BJ (cell line): ENCODE results near the gene SOCS3. TPM values are rescaled to one million over a fixed set of nuclear protein-coding genes. Genes with fewer than 3 reads are reported as not detected.

Experiments used
- CTCF ChIA-PET: fragments of 350-600 bp; formaldehyde crosslinking; extraction: SDS; loops from one replicate; lab custom pipeline; 2021; ENCODE audit warnings: antibody characterized with exemption, inconsistent platforms; lab: Yijun Ruan, JAX
- POLR2A ChIA-PET: fragments of 300-600 bp; sonication (Branson Sonifier 250); formaldehyde crosslinking; extraction: SDS; loops from one replicate; lab custom pipeline; 2021; ENCODE audit warnings: antibody characterized with exemption; lab: Charles Lee
- DNase-seq: peaks from one replicate; pipeline ENCODE4 v3.0.0-alpha.2; 2011; ENCODE audit warnings: low read depth
- H3K27me3 ChIP-seq: 2 replicates; pipeline ENCODE4 v1.6.0; 2011; ENCODE audit warnings: low read length; ENCODE audit not compliant: control insufficient read depth, insufficient read depth
- H3K36me3 ChIP-seq: 2 replicates; pipeline ENCODE4 v1.5.1; 2011; ENCODE audit warnings: low read length; ENCODE audit not compliant: control insufficient read depth, insufficient read depth
- H3K4me3 ChIP-seq: 2 replicates; pipeline ENCODE4 v1.5.1; 2011; ENCODE audit warnings: low read depth, mild to moderate bottlenecking, control low read depth, low read length
- CTCF ChIP-seq: IDR thresholded peaks from 2 replicates; pipeline ENCODE4 v1.5.1; 2011; ENCODE audit warnings: low read depth, mild to moderate bottlenecking, control low read depth, inconsistent platforms, low read length, moderate library complexity; ENCODE audit not compliant: insufficient read depth
- polyA plus RNA-seq: library from polyadenylated mRNA; depleted of rRNA; stranded (reverse); fragments of >200 nt; gene quantifications from 2 replicates; pipeline ENCODE4 v1.2.3, GENCODE V29; 2011

Gene SOCS3
- polyA plus RNA-seq, 1 experiment: 26.4 TPM

DNA sequence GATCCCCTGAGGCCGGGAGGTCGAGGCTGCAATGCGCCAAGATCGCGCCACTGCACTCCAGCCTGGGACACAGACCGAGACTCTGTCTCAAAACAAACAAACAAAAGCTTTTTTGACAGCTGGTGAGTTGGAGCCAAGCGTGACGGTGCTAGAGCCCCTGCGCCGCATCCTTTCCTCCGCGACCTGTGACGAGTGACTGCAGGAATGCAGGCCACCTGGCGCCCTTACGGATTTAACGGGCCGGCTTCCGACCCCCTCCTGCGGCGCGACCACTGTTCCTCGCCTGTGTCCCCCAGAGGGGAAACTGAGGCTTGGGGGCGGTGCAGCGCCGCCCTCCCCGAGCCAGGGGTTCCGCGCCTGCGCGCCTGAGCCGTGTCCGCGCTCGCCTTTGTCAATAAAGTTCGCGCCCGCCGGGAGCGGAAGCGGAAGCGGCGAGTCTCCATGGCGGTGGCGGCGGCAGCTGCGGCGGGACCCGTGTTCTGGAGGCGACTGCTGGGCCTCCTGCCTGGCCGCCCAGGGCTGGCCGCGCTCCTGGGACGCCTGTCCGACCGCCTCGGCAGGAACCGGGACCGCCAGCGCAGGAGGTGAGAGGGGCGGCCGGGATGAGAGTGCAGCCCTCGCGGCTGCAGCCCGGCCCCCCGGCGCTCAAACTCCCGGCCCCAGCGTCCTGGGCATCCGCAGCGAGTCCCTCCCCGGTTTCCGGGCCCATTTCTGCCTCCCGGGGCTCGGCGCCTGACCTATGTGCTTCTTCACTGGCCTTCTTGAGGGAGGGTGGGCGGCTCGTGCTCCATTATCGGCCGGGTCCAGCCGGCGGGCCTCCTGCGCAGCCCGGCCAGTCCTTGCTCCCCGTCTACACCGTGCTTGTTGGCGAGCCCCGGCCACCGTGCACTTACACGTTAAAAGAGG is 18.6 kb upstream of the SOCS3 start, which contains the start of gene PGS1:
Gene PGS1 (plus strand): TSS at position 425 of the 906 bp plus-strand sequence. CDS start 17 bp downstream, at position 442.
- no peaks in the 10 kb centered on the region for H3K36me3 ChIP-seq
- peak within 1 kb of the TSS; percentile 92 for H3K4me3 ChIP-seq
- ChIA-PET POLR2A (interaction anchor here (0.6 kb wide), 1 partner anchor 1661 kb away, joined by 3 read pairs; no protein-coding TSS in a partner anchor), CTCF (interaction anchor here (1.4 to 8.3 kb wide), 2 partner anchors 17 to 43 kb away, joined by 5 to 57 read pairs; partner anchors contain the start of gene SOCS3)
- no peak for TF ChIP-seq CTCF
- DNase-seq: no peak
- H3K27me3 ChIP-seq: no peaks in the 10 kb centered on the region

DNA sequence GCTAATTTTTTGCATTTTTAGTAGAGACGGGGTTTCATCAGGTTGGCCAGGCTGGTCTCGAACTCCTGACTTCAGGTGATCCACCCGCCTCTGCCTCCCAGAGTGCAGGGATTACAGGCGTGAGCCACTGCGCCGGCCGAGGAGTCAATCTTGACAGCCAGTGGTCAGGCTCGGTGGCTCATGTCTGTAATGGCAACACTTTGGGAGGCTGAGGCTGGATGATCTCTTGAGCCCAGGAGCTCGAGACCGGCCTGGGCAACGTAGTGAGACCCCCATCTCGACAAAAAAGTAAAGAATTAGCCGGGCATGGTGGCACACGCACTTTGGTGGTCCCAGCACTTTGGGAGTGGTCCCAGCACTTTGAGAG is 18.0 kb upstream of the SOCS3 start:
- H3K4me3 ChIP-seq: peak overlapping the region; percentile 92
- DNase-seq: no peak
- ChIA-PET POLR2A (no interaction called here), CTCF (interaction anchor here (1.1 to 8.3 kb wide), 3 partner anchors 14 to 44 kb away, joined by 4 to 57 read pairs (median 5); partner anchors contain the start of gene SOCS3)
- no peaks in the 10 kb centered on the region for H3K36me3 ChIP-seq
- no peak for TF ChIP-seq CTCF
- H3K27me3 ChIP-seq: no peaks in the 10 kb centered on the region

- H3K36me3 ChIP-seq: no peaks in the 10 kb centered on the region
- no peak overlapping the region for H3K4me3 ChIP-seq
- ChIA-PET POLR2A (no interaction called here), CTCF (interaction anchor here (0.9 to 8.3 kb wide), 4 partner anchors 10 to 46 kb away, joined by 3 to 57 read pairs (median 5); partner anchors contain the start of gene SOCS3)
- no peak for TF ChIP-seq CTCF
- H3K27me3 ChIP-seq: no peaks in the 10 kb centered on the region
- DNase-seq: no peak
Observed at GRCh38 chr17:78376161-78376560, 16.3 kb upstream of the SOCS3 start.

GRCh38 chr17:78375401-78376151 is 15.7 kb upstream of the SOCS3 start:
- no peak for DNase-seq
- TF ChIP-seq CTCF: no peak
- Histone ChIP-seq H3K27me3 (no peaks in the 10 kb centered on the region), H3K36me3 (no peaks in the 10 kb centered on the region), H3K4me3 (no peak overlapping the region)
- ChIA-PET POLR2A (no interaction called here), CTCF (interaction anchor here (0.9 to 8.3 kb wide), 6 partner anchors 9 to 125 kb away, joined by 3 to 57 read pairs (median 5); partner anchors contain the start of gene SOCS3)
